Adrenal gland (tissue), 12 donors: Measurements from ENCODE around the gene SKP1. TPM values are rescaled to one million over a fixed set of nuclear protein-coding genes. Genes with fewer than 3 reads are reported as not detected.

Experiments used
- DNase-seq, 7 donors: peaks; one replicate each; pipeline ENCODE4 v3.0.0-alpha.2; 2019 to 2020
- H3K27ac ChIP-seq, 5 donors: fragments of 200-600 bp; sonication (generic) in 4 of 5; 1 replicate in 3 of 5; 2 replicates in 2 of 5; pipeline versions ENCODE4 v1.5.1 to v1.8.0; 2016 to 2020; ENCODE audit warnings: mild to moderate bottlenecking in 1 of 5
- H3K27me3 ChIP-seq: fragments of 200-600 bp; 2 replicates; pipeline ENCODE4 v1.8.0; 2021
- H3K36me3 ChIP-seq, 2 donors: fragments of 200-600 bp; replicated peaks in 1 of 2; 1 replicate in 1 of 2; 2 replicates in 1 of 2; pipeline versions ENCODE4 v1.5.1 to v1.8.0; 2018 to 2022
- H3K4me1 ChIP-seq, 2 donors: fragments of 200-600 bp; replicated peaks in 1 of 2; 1 replicate in 1 of 2; 2 replicates in 1 of 2; pipeline versions ENCODE4 v1.5.1 to v1.8.0; 2018 to 2021
- H3K4me3 ChIP-seq, 4 donors: fragments of 200-600 bp; sonication (generic) in 3 of 4; one replicate each; pipeline ENCODE4 v1.5.1; 2016 to 2018
- H3K9me3 ChIP-seq, 3 donors: fragments of 200-600 bp; sonication (generic) in 1 of 3; replicated peaks in 1 of 3; 1 replicate in 2 of 3; 2 replicates in 1 of 3; pipeline versions ENCODE4 v1.5.1 to v1.8.0; 2016 to 2021
- POLR2A ChIP-seq, 2 donors: fragments of 450-650 bp; IDR thresholded peaks; one replicate each; pipeline ENCODE4 v1.6.1; 2017; ENCODE audit warnings: antibody characterized with exemption in 2 of 2, mild to moderate bottlenecking in 2 of 2, moderate library complexity in 1 of 2
- WGBS, 4 donors: extraction: QIAGEN DNeasy Blood & Tissue Kit in 2 of 4; methylation state at CpG; one replicate each; pipeline versions ENCODE4 v1.1.5 to v1.1.7; 2013 to 2017; 5-methylcytosine and 5-hydroxymethylcytosine counted together
- intact Hi-C, 2 donors: fragments of 100-400 bp; cut with DNase I; formaldehyde crosslinking; loops; one replicate each; pipeline versions ENCODE4 v1.14.1 to v1.15.0; 2022 to 2023
- polyA plus RNA-seq, 3 donors: library from polyadenylated mRNA; stranded (reverse); fragments of 200-250 nt in 2 of 3; fragments of 350-450 nt in 1 of 3; fragmentation: Illumina TruSeq in 1 of 3; extraction: RNeasy Lipid Tissue Mini Kit (QIAGEN cat#74804) in 1 of 3; gene quantifications; one replicate each; pipeline ENCODE4 v1.2.3, GENCODE V29; 2013 to 2014
- total RNA-seq, 9 donors: library from RNA; depleted of rRNA in 4 of 9; stranded (reverse); fragments of >200 nt in 4 of 9; fragments of 120-200 nt in 1 of 9; fragmentation: NEBNext Ultra II Directional in 1 of 9; extraction: Animal tissue kit (Norgen Biotek cat#: 25700) in 1 of 9; gene quantifications; one replicate each; pipeline versions ENCODE4 v1.1.0 to v1.2.4, GENCODE V29; 2013 to 2023
- TF ChIP-seq, protein P1 (sequence below), 6 experiments: fragments of 450-650 bp in 4 of 6; fragments of 200-600 bp in 2 of 6; sonication (generic) in 1 of 6; IDR thresholded peaks; 1 replicate in 5 of 6; 2 replicates in 1 of 6; pipeline versions ENCODE4 v1.5.1 to v1.8.0; 2016 to 2021; ENCODE audit warnings: antibody characterized with exemption in 6 of 6, mild to moderate bottlenecking in 2 of 6, moderate library complexity in 1 of 6
- donor health status: healthy with polysubstance abuse.
- donor health status: Bipolar disorder and iron deficiency.
- donor health status: DM: yes; HTN: yes; CAD: no.
- donor health status: DM: no; HTN: no; CAD: no.
- donor health status: DM: no; HTN: no; CAD: no.
- donor health status: DM: yes; HTN: yes; CAD: no.

Gene SKP1
- total and polyA plus RNA-seq, 12 donors, result 121 to 1,485 (median 377) TPM

DNA sequence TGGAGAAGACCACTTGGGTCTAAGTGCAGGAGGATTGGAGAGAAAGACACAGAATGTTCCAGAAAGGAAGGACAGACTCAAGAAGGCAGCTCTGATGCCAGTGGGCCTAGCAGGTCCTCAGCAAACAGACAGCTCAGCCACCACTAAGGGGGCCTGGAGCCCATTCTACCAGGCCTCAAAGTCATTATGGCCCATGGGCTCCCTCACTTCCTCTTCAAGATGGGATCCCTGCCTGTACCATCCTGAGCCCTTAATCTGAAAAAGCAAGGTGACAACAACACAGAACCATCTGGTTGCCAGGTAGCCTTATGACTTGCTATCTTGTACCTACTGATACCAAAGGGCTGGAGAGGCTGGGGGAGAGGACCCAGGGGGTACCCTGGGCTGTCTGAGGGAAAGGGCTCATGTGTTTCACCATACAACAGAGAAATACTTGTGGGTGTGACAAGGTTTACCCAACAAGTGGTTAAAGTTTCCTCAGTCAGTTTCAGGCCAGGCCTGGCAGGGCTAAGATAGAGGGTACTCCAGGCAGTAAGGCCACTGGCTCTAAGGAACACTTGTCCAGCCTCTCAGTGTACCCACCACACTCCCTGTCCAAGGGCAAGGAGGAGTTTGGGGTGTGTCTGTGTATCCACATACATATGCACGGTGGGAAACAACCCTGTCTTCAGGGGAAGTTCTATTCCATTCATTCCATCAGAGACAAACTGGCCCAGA, 31.6 kb downstream of the SKP1 start:
- TF ChIP-seq, protein P1, sequence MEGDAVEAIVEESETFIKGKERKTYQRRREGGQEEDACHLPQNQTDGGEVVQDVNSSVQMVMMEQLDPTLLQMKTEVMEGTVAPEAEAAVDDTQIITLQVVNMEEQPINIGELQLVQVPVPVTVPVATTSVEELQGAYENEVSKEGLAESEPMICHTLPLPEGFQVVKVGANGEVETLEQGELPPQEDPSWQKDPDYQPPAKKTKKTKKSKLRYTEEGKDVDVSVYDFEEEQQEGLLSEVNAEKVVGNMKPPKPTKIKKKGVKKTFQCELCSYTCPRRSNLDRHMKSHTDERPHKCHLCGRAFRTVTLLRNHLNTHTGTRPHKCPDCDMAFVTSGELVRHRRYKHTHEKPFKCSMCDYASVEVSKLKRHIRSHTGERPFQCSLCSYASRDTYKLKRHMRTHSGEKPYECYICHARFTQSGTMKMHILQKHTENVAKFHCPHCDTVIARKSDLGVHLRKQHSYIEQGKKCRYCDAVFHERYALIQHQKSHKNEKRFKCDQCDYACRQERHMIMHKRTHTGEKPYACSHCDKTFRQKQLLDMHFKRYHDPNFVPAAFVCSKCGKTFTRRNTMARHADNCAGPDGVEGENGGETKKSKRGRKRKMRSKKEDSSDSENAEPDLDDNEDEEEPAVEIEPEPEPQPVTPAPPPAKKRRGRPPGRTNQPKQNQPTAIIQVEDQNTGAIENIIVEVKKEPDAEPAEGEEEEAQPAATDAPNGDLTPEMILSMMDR (IDR thresholded peaks at IDR 0.05), result no peak
- no peak for TF ChIP-seq POLR2A (IDR thresholded peaks at IDR 0.05)
- H3K27me3 ChIP-seq, result no peaks in the 10 kb centered on the region
- H3K9me3 ChIP-seq, result no peaks in the 10 kb centered on the region
- H3K4me1 ChIP-seq, result peaks cover under 1 to 16% of the 10 kb centered on the region in 2 donors
- WGBS, 4 donors, result 63 to 71% methylated on average over 1 of the region's 1 CpG; no CpG with 5 or more reads in 2 of the 4 donors
- H3K27ac ChIP-seq, result peak overlapping the region in 1 of 5 donors; percentile 13
- intact Hi-C loops, result no loop called here
- peaks cover 0 to 70% of the 10 kb centered on the region in 2 donors for H3K36me3 ChIP-seq
- DNase-seq, result peak in 2 of 7 donors; percentile 5 to 18
- no peak overlapping the region for H3K4me3 ChIP-seq

- peak in 3 of 7 donors; percentile 9 to 48 (median 18) for DNase-seq
- intact Hi-C loops, result loop anchor here (2.0 to 5.0 kb wide), 3 partner anchors 42 to 105 kb away; no protein-coding TSS in a partner anchor
- no peak for TF ChIP-seq POLR2A (IDR thresholded peaks at IDR 0.05)
- TF ChIP-seq, protein P1 (IDR thresholded peaks at IDR 0.05), result no peak
Observed at GRCh38 chr5:134143944-134144941, 32.5 kb downstream of the SKP1 start.

DNA sequence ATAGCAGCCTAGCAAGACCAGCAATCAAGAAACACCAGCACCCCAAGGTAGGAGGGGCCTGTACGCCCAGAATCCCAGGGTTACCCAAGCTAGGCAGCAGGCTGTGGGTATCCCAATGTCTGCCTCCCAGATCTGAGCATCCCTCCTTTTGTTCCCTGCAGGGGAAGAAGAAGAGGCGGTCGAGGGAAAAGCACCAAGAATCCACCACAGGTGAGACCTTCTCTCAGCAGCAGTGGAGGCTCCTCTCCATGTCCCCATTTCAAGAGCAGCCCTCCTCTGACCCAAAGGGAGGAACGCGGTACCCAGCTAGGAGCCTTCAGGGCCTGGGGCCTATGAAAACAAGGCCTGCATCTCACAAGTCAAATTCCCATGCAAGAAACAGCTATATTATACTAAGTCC, 33.3 kb downstream of the SKP1 start:
- intact Hi-C loops, result loop anchor here (2.0 to 5.0 kb wide), 3 partner anchors 41 to 105 kb away; no protein-coding TSS in a partner anchor
- peak in 3 of 7 donors; percentile 5 to 45 (median 15) for DNase-seq
- Histone ChIP-seq H3K27me3 (no peaks in the 10 kb centered on the region), H3K4me1 (peaks cover 4 to 13% of the 10 kb centered on the region in 2 donors), H3K4me3 (no peak overlapping the region), H3K27ac (no peak overlapping the region), H3K9me3 (no peaks in the 10 kb centered on the region), H3K36me3 (peaks cover 0 to 52% of the 10 kb centered on the region in 2 donors)
- 84 to 96% (median 91%) methylated on average over 3 to 5 of the region's 5 CpGs for WGBS, 4 donors
- TF ChIP-seq, protein P1 (IDR thresholded peaks at IDR 0.05), result no peak
- no peak for TF ChIP-seq POLR2A (IDR thresholded peaks at IDR 0.05)

More at GRCh38 chr5:134143944-134144941, 32.5 kb downstream of the SKP1 start:
- H3K4me1 ChIP-seq, result peaks cover 4 to 8% of the 10 kb centered on the region in 2 donors
- WGBS, 4 donors, result 92 to 95% (median 93%) methylated on average over 10 of the region's 10 CpGs
- no peaks in the 10 kb centered on the region for H3K27me3 ChIP-seq
- peaks cover 0 to 60% of the 10 kb centered on the region in 2 donors for H3K36me3 ChIP-seq
- no peak overlapping the region for H3K27ac ChIP-seq
- H3K4me3 ChIP-seq, result no peak overlapping the region
- H3K9me3 ChIP-seq, result no peaks in the 10 kb centered on the region
